Measurements from ENCODE around the gene IGLL1.

DNA sequence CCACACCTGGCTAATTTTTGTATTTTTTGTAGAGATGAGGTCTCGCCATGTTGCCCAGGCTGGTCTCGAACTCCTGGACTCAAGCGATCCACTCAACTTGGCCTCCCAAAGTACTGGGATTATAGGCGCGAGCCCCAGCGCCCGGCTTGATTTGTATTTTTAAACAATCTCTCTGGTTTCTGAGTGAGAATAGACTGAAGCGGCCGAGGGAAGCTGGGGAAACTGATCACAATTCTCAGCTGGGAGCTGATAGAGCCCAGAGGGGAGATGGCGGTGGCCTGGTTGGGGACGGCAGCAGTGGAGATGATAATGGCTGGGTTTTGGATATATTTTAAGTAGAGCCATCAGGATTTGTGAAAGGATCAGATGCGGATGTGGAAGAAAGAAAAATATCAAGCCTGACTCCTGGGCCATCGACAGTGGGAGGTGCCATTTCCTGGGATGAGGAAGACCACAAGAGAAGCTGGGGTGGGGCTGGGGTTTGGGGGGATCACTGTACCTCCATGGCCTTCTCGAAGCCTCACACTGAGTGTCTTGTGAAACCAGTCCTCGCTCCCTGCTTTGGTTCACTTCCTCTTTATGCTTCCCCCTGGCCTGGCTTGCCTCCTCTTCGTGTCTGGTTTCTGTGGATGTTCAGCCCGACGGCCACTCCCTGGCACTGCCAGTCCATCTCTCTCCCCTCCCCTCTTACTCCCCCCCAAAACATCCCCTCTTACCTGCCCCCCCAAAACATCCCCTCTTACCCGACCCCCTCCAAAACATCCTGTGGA lies 51.9 kb downstream of the IGLL1 start:
- TF ChIP-seq, protein P1, sequence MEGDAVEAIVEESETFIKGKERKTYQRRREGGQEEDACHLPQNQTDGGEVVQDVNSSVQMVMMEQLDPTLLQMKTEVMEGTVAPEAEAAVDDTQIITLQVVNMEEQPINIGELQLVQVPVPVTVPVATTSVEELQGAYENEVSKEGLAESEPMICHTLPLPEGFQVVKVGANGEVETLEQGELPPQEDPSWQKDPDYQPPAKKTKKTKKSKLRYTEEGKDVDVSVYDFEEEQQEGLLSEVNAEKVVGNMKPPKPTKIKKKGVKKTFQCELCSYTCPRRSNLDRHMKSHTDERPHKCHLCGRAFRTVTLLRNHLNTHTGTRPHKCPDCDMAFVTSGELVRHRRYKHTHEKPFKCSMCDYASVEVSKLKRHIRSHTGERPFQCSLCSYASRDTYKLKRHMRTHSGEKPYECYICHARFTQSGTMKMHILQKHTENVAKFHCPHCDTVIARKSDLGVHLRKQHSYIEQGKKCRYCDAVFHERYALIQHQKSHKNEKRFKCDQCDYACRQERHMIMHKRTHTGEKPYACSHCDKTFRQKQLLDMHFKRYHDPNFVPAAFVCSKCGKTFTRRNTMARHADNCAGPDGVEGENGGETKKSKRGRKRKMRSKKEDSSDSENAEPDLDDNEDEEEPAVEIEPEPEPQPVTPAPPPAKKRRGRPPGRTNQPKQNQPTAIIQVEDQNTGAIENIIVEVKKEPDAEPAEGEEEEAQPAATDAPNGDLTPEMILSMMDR (IDR thresholded peaks at IDR 0.05; ENCODE audit: insufficient read depth, low read depth, low read length) = no peak
- no peak for TF ChIP-seq EZH2 (IDR thresholded peaks at IDR 0.05; ENCODE audit: insufficient read depth, low read length)
